Islet of Langerhans (tissue), 1 donor: Measurements from ENCODE around the gene EIF2A.
"Not testable (repeated sequence)": the region's sequence is repeated elsewhere in the genome, so short reads cannot be mapped to it uniquely, and the experiment has no call there.

Experiments
- FAIRE-seq: peaks from one replicate; lab custom pipeline; 2011; peaks lifted over from hg19 to GRCh38; lab: Jason Lieb, UNC

EIF2A gene

GRCh38 chr3:150602426-150603152 lies 56.0 kb downstream of the EIF2A start:
- no peak for FAIRE-seq

GRCh38 chr3:150603153-150603979 lies 56.8 kb downstream of the EIF2A start, which contains the start of gene SELENOT:
TSS of gene SELENOT (plus strand) at chr3:150603321. CDS start at chr3:150603363, 42 bp downstream.
- no peak for FAIRE-seq

DNA sequence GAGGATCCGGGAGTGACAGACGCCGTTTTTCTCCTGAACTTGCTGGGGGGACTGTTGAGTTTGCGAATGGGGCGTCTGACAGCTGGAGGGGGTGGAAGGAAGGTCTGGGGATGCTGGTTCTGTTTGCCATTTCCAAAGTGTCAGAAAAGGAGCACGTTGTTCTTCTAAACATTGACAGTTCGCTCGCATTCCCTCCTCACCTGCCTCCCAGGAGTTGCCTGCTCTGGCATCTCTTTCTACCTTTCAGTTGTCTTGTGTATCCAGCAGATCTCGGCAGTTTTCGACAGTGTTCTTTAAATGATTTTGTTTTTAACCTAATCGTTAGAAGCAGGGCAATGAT lies 57.4 kb downstream of the EIF2A start:
- FAIRE-seq = no peak

- FAIRE-seq = no peak
Measured at GRCh38 chr3:150605998-150606641, 59.5 kb downstream of the EIF2A start.

DNA sequence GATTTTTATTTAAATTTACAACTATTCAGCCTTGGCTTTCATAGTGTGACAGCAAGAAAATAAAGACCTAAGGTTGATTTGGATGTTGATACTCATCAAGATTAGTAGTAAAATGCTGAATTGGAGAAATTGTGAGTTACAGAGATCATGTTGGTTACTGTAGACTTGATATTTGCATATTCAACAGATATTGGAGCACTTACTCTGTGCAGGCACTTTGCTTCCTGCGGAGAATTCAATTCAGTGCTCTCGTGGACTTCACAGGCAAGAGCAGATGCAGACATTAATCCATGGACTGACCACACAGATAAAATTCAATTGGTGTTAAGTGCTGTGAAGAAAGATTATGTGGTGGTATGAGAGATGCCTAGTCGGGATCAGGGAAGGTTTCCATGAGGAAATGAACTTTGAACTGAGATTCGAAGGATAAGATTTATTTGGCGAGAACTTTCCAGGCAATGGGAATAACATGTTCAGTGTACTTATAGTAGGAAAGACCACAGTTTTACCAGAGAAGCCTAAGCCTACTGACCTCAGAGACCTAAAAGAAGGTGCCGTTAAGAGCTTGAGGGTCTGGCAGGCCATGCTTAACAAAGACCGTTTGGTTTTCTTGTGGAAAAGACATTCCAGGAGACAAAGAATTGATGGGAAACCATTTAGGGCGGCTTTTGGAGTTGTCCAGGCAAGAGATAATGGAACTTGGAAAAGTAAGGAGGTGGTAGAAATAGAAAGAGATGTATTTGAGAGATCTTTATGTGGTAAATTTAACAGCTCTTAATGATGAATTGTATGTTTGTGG lies 60.9 kb downstream of the EIF2A start:
- no peak for FAIRE-seq

GRCh38 chr3:150609988-150610387 lies 63.4 kb downstream of the EIF2A start:
- FAIRE-seq = no peak

- no peak for FAIRE-seq
Measured at GRCh38 chr3:150610785-150611184, 64.2 kb downstream of the EIF2A start.

DNA sequence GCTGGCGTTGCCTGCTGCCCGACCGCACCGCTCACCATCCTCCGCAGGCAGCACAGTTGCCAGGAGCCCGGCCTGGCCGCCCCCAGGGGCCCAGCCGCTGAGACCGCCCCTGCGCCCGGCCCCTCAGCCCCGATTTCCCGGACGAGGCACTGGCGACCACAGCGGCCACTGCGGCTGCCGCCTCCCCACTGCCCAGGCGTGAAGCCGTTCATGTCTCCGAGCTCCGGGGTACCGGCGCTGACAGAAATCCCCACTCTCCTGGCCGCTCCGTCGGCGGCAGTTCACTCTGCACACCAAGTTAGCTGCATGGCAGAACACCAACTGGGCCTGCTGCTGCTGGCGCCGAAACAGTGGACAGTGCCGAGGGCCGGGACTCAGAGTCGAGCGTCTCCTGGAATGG lies 65.1 kb downstream of the EIF2A start:
- FAIRE-seq = no peak

DNA sequence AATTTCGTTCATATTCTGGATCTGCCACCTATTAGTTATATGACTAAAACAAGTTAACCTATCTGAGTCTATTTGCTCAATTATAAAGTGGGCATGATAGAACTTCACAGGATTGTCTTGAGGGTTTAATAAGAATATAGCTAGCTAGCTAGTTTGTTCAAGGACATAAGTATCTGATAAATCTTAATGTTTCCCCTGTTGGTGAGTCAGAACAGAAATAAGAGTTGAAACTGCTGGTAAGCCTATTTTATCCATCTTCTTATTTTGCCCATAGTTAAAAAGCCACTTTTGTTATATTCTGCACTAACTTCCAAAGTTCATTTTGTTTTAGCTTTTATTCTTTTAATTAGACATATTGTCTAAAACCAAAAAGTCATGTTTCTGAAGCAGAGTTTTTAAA lies 65.9 kb downstream of the EIF2A start:
- no peak for FAIRE-seq

- FAIRE-seq = peak; percentile 24
Measured at GRCh38 chr3:150613034-150613433, 66.4 kb downstream of the EIF2A start.

- FAIRE-seq = no peak
Measured at GRCh38 chr3:150613709-150614480, 67.3 kb downstream of the EIF2A start.

GRCh38 chr3:150620002-150620689 lies 73.6 kb downstream of the EIF2A start:
- no peak for FAIRE-seq

- FAIRE-seq = not testable (repeated sequence)
Measured at GRCh38 chr3:150622955-150623354, 76.4 kb downstream of the EIF2A start.

DNA sequence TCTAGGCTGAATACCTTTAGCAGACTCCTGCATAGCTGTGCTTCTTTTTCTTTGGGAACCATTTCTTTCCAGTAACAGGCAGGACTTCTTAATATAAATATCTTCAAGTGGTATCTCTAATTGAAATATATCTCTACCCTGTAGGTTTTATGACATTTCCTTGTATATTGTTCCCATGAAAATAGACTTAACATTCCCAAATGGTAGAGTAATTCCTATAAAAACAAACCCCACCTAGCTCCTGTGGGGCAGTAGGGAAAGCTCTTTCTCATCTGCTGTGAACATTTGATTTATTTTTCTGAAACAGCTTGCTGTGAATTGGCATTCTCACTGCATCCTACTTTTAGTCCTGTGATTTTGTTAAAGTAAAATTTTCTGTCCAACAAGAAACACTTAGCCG lies 77.4 kb downstream of the EIF2A start:
- FAIRE-seq = no peak

- no peak for FAIRE-seq
Measured at GRCh38 chr3:150626148-150626930, 79.8 kb downstream of the EIF2A start.

GRCh38 chr3:150627557-150627956 lies 81.0 kb downstream of the EIF2A start:
- no peak for FAIRE-seq

DNA sequence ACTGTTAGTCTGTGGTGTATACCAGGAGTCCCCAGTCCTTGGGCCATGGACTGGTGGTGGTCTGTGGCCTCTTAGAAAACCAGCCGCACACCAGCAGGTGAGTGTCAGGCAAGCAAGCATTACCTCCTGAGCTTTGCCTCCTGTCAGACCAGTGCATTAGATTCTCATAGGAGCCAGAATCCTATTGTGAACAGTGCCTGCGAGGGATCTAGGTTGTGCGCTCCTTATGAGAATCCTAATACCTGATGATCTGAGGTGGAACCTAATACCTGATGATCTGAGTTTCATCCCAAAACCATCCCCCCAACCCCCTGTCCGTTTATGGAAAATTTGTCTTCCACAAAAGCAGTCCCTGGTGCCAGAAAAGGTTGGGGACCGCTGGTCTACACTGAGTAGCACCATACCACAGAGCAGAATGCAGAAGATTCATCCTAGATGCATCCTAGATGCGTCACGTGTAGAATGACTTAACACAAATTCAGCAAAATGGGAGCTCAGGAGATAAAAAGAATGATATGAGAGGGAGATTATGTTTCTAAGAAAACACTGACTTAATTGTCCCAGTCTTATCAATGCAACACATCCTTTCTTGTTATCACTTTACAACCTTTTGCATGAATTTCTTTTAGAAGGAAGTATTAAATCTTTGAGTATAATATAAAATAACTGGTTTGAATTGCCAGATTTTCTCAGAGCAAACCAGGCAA lies 85.1 kb downstream of the EIF2A start:
- FAIRE-seq = no peak

DNA sequence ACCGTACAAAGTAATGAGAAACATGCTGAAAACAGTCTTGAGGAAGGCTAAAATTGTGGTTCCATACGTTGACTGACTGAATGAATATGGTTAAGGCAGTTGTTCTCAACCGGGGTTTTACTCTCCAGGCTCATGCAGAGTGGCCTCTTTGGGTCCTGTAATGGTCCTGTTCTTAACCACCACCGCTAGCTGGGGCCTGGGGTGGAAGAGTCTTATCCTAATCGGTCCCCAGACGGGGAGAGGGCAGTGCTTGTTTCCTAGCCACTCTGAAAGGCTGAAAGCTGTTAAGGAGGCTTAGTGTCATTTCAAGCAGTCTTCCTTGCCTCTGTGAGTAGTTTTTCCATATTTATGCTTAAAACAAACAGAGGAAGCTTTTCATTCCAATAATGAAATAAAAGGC lies 88.5 kb downstream of the EIF2A start:
- FAIRE-seq = no peak

GRCh38 chr3:150635526-150635925 lies 88.9 kb downstream of the EIF2A start:
- no peak for FAIRE-seq
